Astrocyte (in vitro differentiated cells and primary cell): Measurements from ENCODE around the gene EBI3. TPM values are rescaled to one million over a fixed set of nuclear protein-coding genes. Genes with fewer than 3 reads are reported as not detected.

Experiments used
- DNase-seq: peaks from one replicate; pipeline ENCODE4 v3.0.0-alpha.2; 2010; ENCODE audit warnings: low read depth
- FAIRE-seq: peaks from 2 replicates; lab custom pipeline; 2011; peaks lifted over from hg19 to GRCh38; lab: Jason Lieb, UNC
- H2AFZ ChIP-seq: 2 replicates; pipeline ENCODE4 v1.6.0; 2012; ENCODE audit warnings: low read depth, low read length, inconsistent platforms
- H3K27ac ChIP-seq: 2 replicates; pipeline ENCODE4 v1.5.1; 2011; ENCODE audit warnings: low read depth, low read length, inconsistent platforms
- H3K27me3 ChIP-seq: 2 replicates; pipeline ENCODE4 v1.6.0; 2011; ENCODE audit warnings: low read length, inconsistent platforms; ENCODE audit not compliant: insufficient read depth
- H3K36me3 ChIP-seq: 2 replicates; pipeline ENCODE4 v1.5.1; 2011; ENCODE audit warnings: low read length, inconsistent platforms; ENCODE audit not compliant: insufficient read depth
- H3K4me1 ChIP-seq: 2 replicates; pipeline ENCODE4 v1.5.1; 2011; ENCODE audit warnings: low read length, inconsistent platforms; ENCODE audit not compliant: insufficient read depth
- H3K4me2 ChIP-seq: 2 replicates; pipeline ENCODE4 v1.6.0; 2012; ENCODE audit warnings: low read length, inconsistent platforms
- H3K4me3 ChIP-seq: 2 replicates; pipeline ENCODE4 v1.5.1; 2011; ENCODE audit warnings: low read depth, mild to moderate bottlenecking, low read length, inconsistent platforms; ENCODE audit not compliant: insufficient read depth
- H3K79me2 ChIP-seq: 2 replicates; pipeline ENCODE4 v1.6.0; 2012; ENCODE audit warnings: mild to moderate bottlenecking, low read length, inconsistent platforms; ENCODE audit not compliant: insufficient read depth
- H3K9ac ChIP-seq: 2 replicates; pipeline ENCODE4 v1.6.0; 2012; ENCODE audit warnings: mild to moderate bottlenecking, low read length, inconsistent platforms
- H3K9me3 ChIP-seq: 2 replicates; pipeline ENCODE4 v1.5.1; 2012; ENCODE audit warnings: low read depth, mild to moderate bottlenecking, low read length, inconsistent platforms; ENCODE audit not compliant: insufficient read depth
- H4K20me1 ChIP-seq: 2 replicates; pipeline ENCODE4 v1.6.0; 2012; ENCODE audit warnings: low read length, inconsistent platforms; ENCODE audit not compliant: insufficient read depth
- H3K27ac Mint-ChIP-seq: one replicate; pipeline ENCODE4 v1.8.0; 2021; ENCODE audit warnings: mild to moderate bottlenecking, mixed read lengths; ENCODE audit not compliant: unreplicated experiment
- H3K27me3 Mint-ChIP-seq: one replicate; pipeline ENCODE4 v1.8.0; 2021; ENCODE audit warnings: low read depth, mixed read lengths; ENCODE audit not compliant: unreplicated experiment
- H3K36me3 Mint-ChIP-seq: one replicate; pipeline ENCODE4 v1.8.0; 2021; ENCODE audit warnings: low read depth, mixed read lengths; ENCODE audit not compliant: unreplicated experiment
- H3K4me1 Mint-ChIP-seq: one replicate; pipeline ENCODE4 v1.8.0; 2021; ENCODE audit warnings: low read depth, mixed read lengths; ENCODE audit not compliant: unreplicated experiment
- H3K4me3 Mint-ChIP-seq: one replicate; pipeline ENCODE4 v1.8.0; 2021; ENCODE audit warnings: mild to moderate bottlenecking, moderate library complexity, mixed read lengths; ENCODE audit not compliant: unreplicated experiment
- H3K9me3 Mint-ChIP-seq: one replicate; pipeline ENCODE4 v1.8.0; 2021; ENCODE audit warnings: mild to moderate bottlenecking, mixed read lengths; ENCODE audit not compliant: unreplicated experiment
- EZH2 ChIP-seq: IDR thresholded peaks from 2 replicates; pipeline ENCODE4 v1.6.1; 2012; ENCODE audit warnings: mild to moderate bottlenecking, low read length, inconsistent platforms; ENCODE audit not compliant: insufficient read depth
- total RNA-seq: library from RNA; stranded (reverse); gene quantifications from 2 replicates; pipeline ENCODE4 v1.2.1, GENCODE V29; 2021
- TF ChIP-seq, protein P1 (sequence below): IDR thresholded peaks from 2 replicates; pipeline ENCODE4 v1.5.1; 2011; ENCODE audit warnings: low read depth, mild to moderate bottlenecking, inconsistent platforms, low read length, moderate library complexity; ENCODE audit not compliant: insufficient read depth

The EBI3 gene
- total RNA-seq, 1 donor from 2014 or later = 5.4 TPM

DNA sequence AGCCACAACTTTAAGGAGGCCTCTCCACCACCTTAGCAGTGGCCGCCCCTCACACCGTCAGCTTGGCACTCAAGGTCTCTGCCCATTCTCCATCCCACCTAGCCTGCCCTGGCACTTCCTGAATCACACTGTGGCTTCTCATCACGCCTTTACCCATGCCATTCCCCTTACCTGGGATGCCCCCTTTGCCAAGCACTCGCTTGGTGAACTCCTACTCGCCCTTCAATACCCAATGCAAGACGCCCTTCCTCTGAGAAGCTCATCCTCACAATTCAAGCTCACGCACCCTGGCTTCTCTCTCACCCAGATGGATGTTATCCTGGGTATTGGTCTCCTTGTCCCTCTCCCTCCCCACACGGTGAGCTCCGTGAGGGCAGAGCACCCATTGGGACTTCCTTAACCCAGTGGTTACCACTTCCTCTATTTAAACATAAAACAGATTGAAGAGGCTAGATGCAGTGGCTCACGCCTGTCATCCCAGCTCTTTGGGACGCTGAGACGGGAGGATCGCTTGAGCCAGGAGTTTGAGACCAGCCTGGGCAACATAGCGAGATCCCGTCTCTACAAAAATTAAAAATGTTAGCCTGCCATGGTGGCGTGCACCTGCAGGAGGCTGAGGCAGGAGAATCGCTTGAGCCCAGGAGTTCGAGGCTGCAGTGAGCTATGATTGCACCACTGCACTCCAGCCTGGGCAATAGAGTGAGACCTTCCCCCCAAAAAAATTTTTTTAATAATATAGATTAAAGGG lies 37.1 kb downstream of the EBI3 start:
- H3K4me3 ChIP-seq = no peak overlapping the region
- TF ChIP-seq, protein P1, sequence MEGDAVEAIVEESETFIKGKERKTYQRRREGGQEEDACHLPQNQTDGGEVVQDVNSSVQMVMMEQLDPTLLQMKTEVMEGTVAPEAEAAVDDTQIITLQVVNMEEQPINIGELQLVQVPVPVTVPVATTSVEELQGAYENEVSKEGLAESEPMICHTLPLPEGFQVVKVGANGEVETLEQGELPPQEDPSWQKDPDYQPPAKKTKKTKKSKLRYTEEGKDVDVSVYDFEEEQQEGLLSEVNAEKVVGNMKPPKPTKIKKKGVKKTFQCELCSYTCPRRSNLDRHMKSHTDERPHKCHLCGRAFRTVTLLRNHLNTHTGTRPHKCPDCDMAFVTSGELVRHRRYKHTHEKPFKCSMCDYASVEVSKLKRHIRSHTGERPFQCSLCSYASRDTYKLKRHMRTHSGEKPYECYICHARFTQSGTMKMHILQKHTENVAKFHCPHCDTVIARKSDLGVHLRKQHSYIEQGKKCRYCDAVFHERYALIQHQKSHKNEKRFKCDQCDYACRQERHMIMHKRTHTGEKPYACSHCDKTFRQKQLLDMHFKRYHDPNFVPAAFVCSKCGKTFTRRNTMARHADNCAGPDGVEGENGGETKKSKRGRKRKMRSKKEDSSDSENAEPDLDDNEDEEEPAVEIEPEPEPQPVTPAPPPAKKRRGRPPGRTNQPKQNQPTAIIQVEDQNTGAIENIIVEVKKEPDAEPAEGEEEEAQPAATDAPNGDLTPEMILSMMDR = no peak
- TF ChIP-seq EZH2 = no peak
- H4K20me1 ChIP-seq = peaks cover 6% of the 10 kb centered on the region
- DNase-seq (no peak), FAIRE-seq (no peak)
- H3K27ac ChIP-seq = no peak overlapping the region
- H3K4me1 ChIP-seq = no peaks in the 10 kb centered on the region
- no peaks in the 10 kb centered on the region for H3K9me3 Mint-ChIP-seq
- H3K9ac ChIP-seq = no peak overlapping the region
- no peak overlapping the region for H3K4me3 Mint-ChIP-seq
- no peak overlapping the region for H3K4me2 ChIP-seq
- H3K36me3 ChIP-seq = peaks cover 5% of the 10 kb centered on the region
- peaks cover 7% of the 10 kb centered on the region for H3K36me3 Mint-ChIP-seq
- no peak overlapping the region for H2AFZ ChIP-seq
- no peaks in the 10 kb centered on the region for H3K27me3 ChIP-seq
- H3K9me3 ChIP-seq = no peaks in the 10 kb centered on the region
- H3K27me3 Mint-ChIP-seq = no peaks in the 10 kb centered on the region
- H3K27ac Mint-ChIP-seq = no peak overlapping the region
- no peaks in the 10 kb centered on the region for H3K4me1 Mint-ChIP-seq
- H3K79me2 ChIP-seq = no peaks in the 10 kb centered on the region

DNA sequence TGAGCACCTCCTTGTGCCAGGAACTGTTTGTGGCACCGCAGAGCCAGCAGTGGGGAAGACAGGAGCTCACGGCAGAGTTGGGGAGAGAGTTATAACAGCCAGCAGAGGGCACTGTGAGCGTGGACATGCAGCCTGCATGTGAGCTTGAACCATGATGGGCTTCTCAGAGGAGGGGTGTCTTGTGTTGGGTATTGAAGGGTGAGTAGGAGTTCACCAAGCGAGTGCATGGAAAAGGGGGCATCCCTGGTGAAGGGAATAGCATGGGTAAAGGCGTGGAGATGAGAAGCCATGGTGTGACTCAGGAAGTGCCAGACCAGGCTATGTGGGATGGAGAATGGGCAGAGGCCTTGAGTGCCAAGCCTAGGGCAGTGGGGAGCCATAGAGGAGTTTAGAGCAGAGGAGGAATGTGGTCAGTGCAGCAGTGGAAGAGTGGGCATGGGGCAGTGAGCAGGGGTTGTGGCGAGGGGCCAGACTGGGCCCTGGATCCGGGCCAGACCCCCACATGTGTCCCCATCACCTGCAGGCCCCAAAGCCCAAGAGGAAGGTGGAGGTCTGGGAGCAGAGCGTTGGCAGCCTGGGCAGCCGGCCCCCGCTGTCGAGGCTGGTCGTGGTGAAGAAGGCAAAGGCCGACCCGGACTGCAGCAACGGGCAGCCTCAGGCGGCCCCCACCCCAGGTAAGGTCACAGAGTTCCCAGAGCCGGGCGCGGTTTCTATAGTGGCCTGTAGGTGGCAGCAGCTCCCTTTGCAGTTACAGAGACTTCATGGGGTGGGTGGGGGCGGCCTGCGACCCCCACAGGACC lies 38.0 kb downstream of the EBI3 start:
- no peak for DNase-seq
- no peaks in the 10 kb centered on the region for H3K4me1 Mint-ChIP-seq
- peaks cover 5% of the 10 kb centered on the region for H3K36me3 ChIP-seq
- H3K9me3 ChIP-seq = no peaks in the 10 kb centered on the region
- FAIRE-seq = no peak
- no peak overlapping the region for H3K4me3 Mint-ChIP-seq
- no peak overlapping the region for H3K4me2 ChIP-seq
- no peaks in the 10 kb centered on the region for H3K4me1 ChIP-seq
- TF ChIP-seq, protein P1 = peak; percentile 42
- no peak for TF ChIP-seq EZH2
- H3K27me3 Mint-ChIP-seq = no peaks in the 10 kb centered on the region
- no peak overlapping the region for H2AFZ ChIP-seq
- no peak overlapping the region for H3K4me3 ChIP-seq
- H3K27ac ChIP-seq = no peak overlapping the region
- H4K20me1 ChIP-seq = peaks cover 6% of the 10 kb centered on the region
- peaks cover 2% of the 10 kb centered on the region for H3K9me3 Mint-ChIP-seq
- no peaks in the 10 kb centered on the region for H3K79me2 ChIP-seq
- no peak overlapping the region for H3K9ac ChIP-seq
- peaks cover 12% of the 10 kb centered on the region for H3K36me3 Mint-ChIP-seq
- H3K27ac Mint-ChIP-seq = no peak overlapping the region
- no peaks in the 10 kb centered on the region for H3K27me3 ChIP-seq
